GM18873 (cell line): ENCODE results near the gene PDGFRB.

ENCODE experiments used
- ATAC-seq: cut with Tn5 transposase; IDR thresholded peaks from one replicate; pipeline ENCODE4 v1.9.1; 2021; ENCODE audit warnings: mild to moderate bottlenecking, moderate library complexity, moderate number of reproducible peaks; ENCODE audit not compliant: unreplicated experiment, low FRiP score

The PDGFRB gene

GRCh38 chr5:150164211-150164980 is 8.8 kb upstream of the PDGFRB start:
- no peak for ATAC-seq

- ATAC-seq, result no peak
Measured at GRCh38 chr5:150163547-150164059, 8.0 kb upstream of the PDGFRB start.

GRCh38 chr5:150163035-150163434 is 7.4 kb upstream of the PDGFRB start:
- ATAC-seq, result no peak

- ATAC-seq, result no peak
Measured at GRCh38 chr5:150162142-150162513, 6.5 kb upstream of the PDGFRB start.

- ATAC-seq, result no peak
Measured at GRCh38 chr5:150161242-150162141, 5.8 kb upstream of the PDGFRB start.

GRCh38 chr5:150160448-150161081 is 4.9 kb upstream of the PDGFRB start:
- no peak for ATAC-seq

- no peak for ATAC-seq
Measured at GRCh38 chr5:150159741-150160179, 4.1 kb upstream of the PDGFRB start.

- no peak for ATAC-seq
Measured at GRCh38 chr5:150159031-150159430, 3.4 kb upstream of the PDGFRB start.

- no peak for ATAC-seq
Measured at GRCh38 chr5:150158170-150158949, 2.7 kb upstream of the PDGFRB start.

- ATAC-seq, result no peak
Measured at GRCh38 chr5:150157168-150157567, 1.5 kb upstream of the PDGFRB start.

GRCh38 chr5:150156540-150156939 is 895 bp upstream of the PDGFRB start:
- ATAC-seq, result no peak

- ATAC-seq, result no peak
Measured at GRCh38 chr5:150156027-150156368, 353 bp upstream of the PDGFRB start.

- ATAC-seq, result no peak
Measured at GRCh38 chr5:150154618-150155128, 972 bp downstream of the PDGFRB start.

- ATAC-seq, result no peak
Measured at GRCh38 chr5:150153957-150154617, 1.6 kb downstream of the PDGFRB start.

- no peak for ATAC-seq
Measured at GRCh38 chr5:150153483-150153882, 2.2 kb downstream of the PDGFRB start.

- ATAC-seq, result no peak
Measured at GRCh38 chr5:150152636-150153462, 2.8 kb downstream of the PDGFRB start.

GRCh38 chr5:150149618-150150017 is 6.0 kb downstream of the PDGFRB start:
- no peak for ATAC-seq

GRCh38 chr5:150148117-150148927 is 7.3 kb downstream of the PDGFRB start:
- ATAC-seq, result no peak
